GM10266 (cell line): Measurements from ENCODE around the gene ZNF775.

Experiments used
- DNase-seq: peaks from one replicate; pipeline ENCODE4 v3.0.0; 2012; ENCODE audit errors: extremely low spot score
- TF ChIP-seq, protein P1 (sequence below): IDR thresholded peaks from 2 replicates; pipeline ENCODE4 v1.5.1; 2012; ENCODE audit warnings: mild to moderate bottlenecking, low read depth; ENCODE audit not compliant: control insufficient read depth, insufficient read depth; ENCODE audit errors: missing control alignments

The ZNF775 gene

DNA sequence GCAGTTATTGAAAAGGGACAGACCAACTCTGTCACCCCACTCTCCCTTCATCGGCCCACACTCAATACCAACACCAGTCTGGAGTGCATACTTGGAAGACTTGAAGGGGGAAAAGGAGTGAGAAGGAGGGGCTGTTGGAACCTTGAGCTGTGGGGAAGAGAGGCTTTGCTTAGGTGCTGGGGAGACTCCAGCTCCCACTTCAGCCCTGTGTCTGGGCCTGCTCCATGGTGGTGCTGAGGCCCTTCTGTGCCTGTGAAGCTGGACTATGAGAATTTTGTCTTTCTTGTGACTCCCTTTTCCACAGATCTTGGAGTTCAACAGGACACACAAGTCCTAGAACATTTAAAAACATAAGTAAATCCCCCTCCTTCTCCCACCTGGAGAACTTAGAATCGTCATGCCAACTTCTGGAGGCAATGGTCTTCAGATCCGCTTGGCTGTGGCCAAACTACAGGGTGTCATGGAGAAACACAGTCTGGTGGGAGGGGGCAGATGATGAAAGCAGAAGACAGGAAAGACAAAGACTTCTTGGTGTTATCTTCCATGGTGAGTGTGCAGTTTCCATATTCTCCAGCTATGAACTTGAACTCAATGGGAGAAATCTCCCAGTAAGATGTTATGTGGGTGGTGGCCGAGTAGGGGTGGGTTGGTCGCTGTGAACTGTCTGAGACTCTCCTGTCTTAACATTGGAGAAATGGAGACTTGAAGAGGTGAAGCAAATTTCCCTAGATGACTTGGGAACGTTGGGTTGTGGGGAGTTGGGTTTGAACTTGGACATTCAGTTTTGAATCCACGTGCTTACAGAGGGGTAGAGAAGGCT, 52.9 kb downstream of the ZNF775 start:
- no peak for DNase-seq
- TF ChIP-seq, protein P1, sequence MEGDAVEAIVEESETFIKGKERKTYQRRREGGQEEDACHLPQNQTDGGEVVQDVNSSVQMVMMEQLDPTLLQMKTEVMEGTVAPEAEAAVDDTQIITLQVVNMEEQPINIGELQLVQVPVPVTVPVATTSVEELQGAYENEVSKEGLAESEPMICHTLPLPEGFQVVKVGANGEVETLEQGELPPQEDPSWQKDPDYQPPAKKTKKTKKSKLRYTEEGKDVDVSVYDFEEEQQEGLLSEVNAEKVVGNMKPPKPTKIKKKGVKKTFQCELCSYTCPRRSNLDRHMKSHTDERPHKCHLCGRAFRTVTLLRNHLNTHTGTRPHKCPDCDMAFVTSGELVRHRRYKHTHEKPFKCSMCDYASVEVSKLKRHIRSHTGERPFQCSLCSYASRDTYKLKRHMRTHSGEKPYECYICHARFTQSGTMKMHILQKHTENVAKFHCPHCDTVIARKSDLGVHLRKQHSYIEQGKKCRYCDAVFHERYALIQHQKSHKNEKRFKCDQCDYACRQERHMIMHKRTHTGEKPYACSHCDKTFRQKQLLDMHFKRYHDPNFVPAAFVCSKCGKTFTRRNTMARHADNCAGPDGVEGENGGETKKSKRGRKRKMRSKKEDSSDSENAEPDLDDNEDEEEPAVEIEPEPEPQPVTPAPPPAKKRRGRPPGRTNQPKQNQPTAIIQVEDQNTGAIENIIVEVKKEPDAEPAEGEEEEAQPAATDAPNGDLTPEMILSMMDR = no peak

DNA sequence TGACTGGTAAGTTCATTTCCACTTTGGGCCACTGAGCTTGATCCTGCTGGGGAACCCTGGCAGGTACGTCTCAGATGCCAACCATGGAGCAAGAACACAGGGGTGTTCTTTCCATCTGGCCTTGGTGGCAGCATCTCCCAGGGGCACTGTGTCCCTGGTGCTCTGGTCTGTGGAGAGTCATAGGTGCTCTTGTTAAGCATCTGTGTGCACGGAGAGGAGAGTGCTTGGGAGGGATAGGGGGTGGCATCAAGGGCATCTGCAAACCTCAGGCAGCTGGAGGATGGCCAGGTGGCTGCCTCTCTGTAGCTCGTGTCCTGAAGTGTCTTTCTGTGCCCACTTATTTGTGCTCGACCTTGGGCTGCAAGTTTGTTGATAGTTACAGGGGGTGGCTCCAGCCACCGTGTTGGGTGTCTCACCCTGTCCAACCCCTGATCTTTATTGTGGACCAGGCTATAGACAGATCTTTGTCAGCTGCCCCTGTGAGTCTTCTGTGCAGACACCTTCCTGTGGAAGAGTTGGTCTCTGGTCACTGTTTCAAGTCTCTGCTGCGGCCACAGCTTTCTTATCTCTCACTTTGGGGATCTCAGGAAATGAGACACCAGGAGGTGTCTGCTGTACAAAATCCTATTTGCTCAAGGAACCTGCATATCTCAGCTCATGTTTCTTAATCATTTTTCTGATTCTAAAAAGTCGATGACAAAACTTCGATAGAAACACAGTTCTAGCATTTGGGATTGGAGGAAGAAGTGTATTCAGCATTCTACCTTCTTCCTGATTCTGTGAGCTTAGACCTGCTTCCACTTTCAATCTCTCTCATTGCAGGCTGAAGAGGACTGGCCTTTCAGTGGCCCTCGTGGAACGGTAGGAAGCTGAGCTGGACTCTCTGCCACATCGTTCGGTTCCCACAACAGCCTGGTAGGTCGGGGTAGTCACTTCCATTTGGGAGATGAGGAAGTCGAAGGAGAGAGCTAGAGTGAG, 54.1 kb downstream of the ZNF775 start:
- DNase-seq = no peak
- TF ChIP-seq, protein P1 = no peak

- TF ChIP-seq, protein P1 = no peak
- DNase-seq = no peak
Observed at GRCh38 chr7:150434240-150434639, 55.1 kb downstream of the ZNF775 start.

DNA sequence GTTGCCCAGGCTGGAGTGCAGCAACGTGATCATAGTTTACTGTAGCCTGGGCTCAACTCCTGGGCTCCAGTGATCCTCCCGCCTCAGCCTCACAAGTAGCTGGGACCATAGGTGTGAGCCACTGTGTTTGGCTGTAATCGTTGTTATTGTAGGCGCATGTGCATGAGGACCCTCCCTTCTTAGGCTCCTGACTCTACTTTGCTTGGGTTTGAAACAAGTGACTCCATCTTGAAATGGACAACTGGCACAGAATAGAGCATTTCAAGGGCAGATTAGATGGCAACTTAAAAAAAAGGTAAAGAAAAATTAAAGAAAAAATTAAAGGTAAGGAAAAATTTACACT, 55.9 kb downstream of the ZNF775 start:
- no peak for DNase-seq
- TF ChIP-seq, protein P1 = no peak

DNA sequence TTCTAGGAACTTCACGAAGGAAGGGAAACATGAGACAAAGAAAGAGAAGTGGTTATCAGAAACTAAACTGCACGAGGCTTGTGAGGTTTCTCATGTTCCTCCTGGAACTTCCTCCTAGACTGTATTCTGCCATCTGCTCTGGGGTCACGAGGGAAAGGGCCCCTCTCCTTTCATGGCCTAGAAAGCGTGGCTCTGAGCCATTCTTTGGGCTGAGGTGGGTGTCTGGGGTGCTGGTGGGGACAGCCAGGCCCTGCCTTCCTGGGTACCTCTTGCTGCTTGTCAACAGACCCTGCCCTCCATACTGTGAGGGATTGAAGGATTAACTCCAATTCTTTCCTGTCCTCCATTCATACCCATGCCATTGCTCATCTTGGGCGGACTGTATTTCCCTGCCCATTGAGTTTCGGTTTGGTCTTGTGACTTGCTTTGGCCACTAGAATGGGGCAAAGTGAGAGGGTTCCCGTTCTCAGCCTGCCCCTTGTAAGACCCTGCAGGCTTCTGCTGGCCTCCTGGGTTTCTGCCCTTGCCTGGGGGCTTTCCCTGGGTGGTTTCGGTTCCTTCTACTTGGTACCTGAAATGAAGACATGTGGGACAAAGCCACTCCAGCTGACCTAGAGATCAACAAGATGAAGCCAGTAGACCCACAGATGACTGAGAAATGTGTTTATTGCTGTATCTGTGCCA, 56.4 kb downstream of the ZNF775 start:
- TF ChIP-seq, protein P1 = no peak
- peak; percentile 86 for DNase-seq

DNA sequence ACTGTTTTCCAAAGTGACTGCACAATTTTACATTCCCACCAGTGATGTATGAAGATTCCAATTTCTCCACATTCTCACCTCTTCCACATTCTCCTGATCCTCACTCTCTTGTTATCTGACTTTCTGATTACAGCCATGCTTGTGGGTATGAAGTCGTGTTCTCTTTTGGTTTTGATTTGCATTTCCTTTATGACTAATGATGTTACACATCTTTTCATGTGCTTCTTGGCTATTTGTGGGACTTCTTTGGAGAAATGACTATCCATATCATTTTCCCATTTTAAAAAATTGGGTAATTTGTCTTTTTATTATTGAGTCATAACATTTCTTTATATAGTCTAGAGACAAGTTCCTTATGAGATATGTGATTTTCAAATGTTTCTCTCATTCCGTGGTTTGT, 60.8 kb downstream of the ZNF775 start:
- TF ChIP-seq, protein P1 = no peak

More for the DNA sequence above, 60.8 kb downstream of the ZNF775 start:
- no peak for DNase-seq
